ENCODE results near the gene ATP8A2. TPM values are rescaled to one million over a fixed set of nuclear protein-coding genes. Genes with fewer than 3 reads are reported as not detected.

The ATP8A2 gene
- polyA plus RNA-seq, 1 donor from 2014 or later, result 11.9 TPM

- H3F3A ChIP-seq (ENCODE audit: insufficient read depth, low read length, poor library complexity, severe bottlenecking), result no peaks in the 10 kb centered on the region
- H3K9me2 ChIP-seq (ENCODE audit: insufficient read depth, low read length), result no peaks in the 10 kb centered on the region
- TF ChIP-seq TAF1 (IDR thresholded peaks at IDR 0.05; ENCODE audit: low read depth) (no peak), EZH2 (IDR thresholded peaks at IDR 0.05; ENCODE audit: borderline replicate concordance, insufficient read depth, low read length, poor library complexity, severe bottlenecking) (no peak), MXI1 (conservative IDR thresholded peaks at IDR 0.05; ENCODE audit: poor library complexity, severe bottlenecking) (no peak), SMC3 (conservative IDR thresholded peaks at IDR 0.05; ENCODE audit: poor library complexity) (no peak), REST (IDR thresholded peaks at IDR 0.05; ENCODE audit: borderline replicate concordance) (no peak), CTCF (IDR thresholded peaks at IDR 0.05; ENCODE audit: poor library complexity, severe bottlenecking) (no peak), RAD21 (conservative IDR thresholded peaks at IDR 0.05) (no peak), POLR2AphosphoS5 (IDR thresholded peaks at IDR 0.05) (no peak), EP300 (conservative IDR thresholded peaks at IDR 0.05; ENCODE audit: poor library complexity, severe bottlenecking) (no peak)
- H3K27ac ChIP-seq (ENCODE audit: low read length), result no peak overlapping the region
- H3K9me3 ChIP-seq (ENCODE audit: low read length), result peaks cover 5% of the 10 kb centered on the region
- H2AFZ ChIP-seq (ENCODE audit: low read depth, low read length), result no peak overlapping the region
- no peaks in the 10 kb centered on the region for H3K36me3 ChIP-seq (ENCODE audit: insufficient read depth, low read length)
- no peaks in the 10 kb centered on the region for H4K20me1 ChIP-seq (ENCODE audit: insufficient read depth)
- H3K79me2 ChIP-seq (replicated peaks; ENCODE audit: insufficient read depth, low read length), result no peaks in the 10 kb centered on the region
- no peak overlapping the region for H3K4me3 ChIP-seq (ENCODE audit: low read length)
- H3K4me2 ChIP-seq (ENCODE audit: low read length), result no peak overlapping the region
- H3K9ac ChIP-seq (ENCODE audit: low read length), result no peak overlapping the region
- no peaks in the 10 kb centered on the region for H3K27me3 ChIP-seq (ENCODE audit: insufficient read depth, low read depth, low read length)
These were observed 611.1 kb downstream of the ATP8A2 start for GRCh38 chr13:25982907-25983306.

- Histone ChIP-seq H3K9me2 (ENCODE audit: insufficient read depth, low read length) (no peaks in the 10 kb centered on the region), H3K27ac (ENCODE audit: low read length) (no peak overlapping the region), H3K9ac (ENCODE audit: low read length) (no peak overlapping the region), H3K36me3 (ENCODE audit: insufficient read depth, low read length) (no peaks in the 10 kb centered on the region), H4K20me1 (ENCODE audit: insufficient read depth) (no peaks in the 10 kb centered on the region), H2AFZ (ENCODE audit: low read depth, low read length) (no peak overlapping the region), H3F3A (ENCODE audit: insufficient read depth, low read length, poor library complexity, severe bottlenecking) (no peaks in the 10 kb centered on the region), H3K4me2 (ENCODE audit: low read length) (no peak overlapping the region), H3K9me3 (ENCODE audit: low read length) (peaks cover 5% of the 10 kb centered on the region), H3K4me3 (ENCODE audit: low read length) (no peak overlapping the region), H3K27me3 (ENCODE audit: insufficient read depth, low read depth, low read length) (no peaks in the 10 kb centered on the region), H3K79me2 (replicated peaks; ENCODE audit: insufficient read depth, low read length) (no peaks in the 10 kb centered on the region)
- TF ChIP-seq REST (IDR thresholded peaks at IDR 0.05; ENCODE audit: borderline replicate concordance) (no peak), POLR2AphosphoS5 (IDR thresholded peaks at IDR 0.05) (no peak), MXI1 (conservative IDR thresholded peaks at IDR 0.05; ENCODE audit: poor library complexity, severe bottlenecking) (no peak), TAF1 (IDR thresholded peaks at IDR 0.05; ENCODE audit: low read depth) (no peak), RAD21 (conservative IDR thresholded peaks at IDR 0.05) (no peak), EP300 (conservative IDR thresholded peaks at IDR 0.05; ENCODE audit: poor library complexity, severe bottlenecking) (no peak), SMC3 (conservative IDR thresholded peaks at IDR 0.05; ENCODE audit: poor library complexity) (no peak), EZH2 (IDR thresholded peaks at IDR 0.05; ENCODE audit: borderline replicate concordance, insufficient read depth, low read length, poor library complexity, severe bottlenecking) (no peak), CTCF (IDR thresholded peaks at IDR 0.05; ENCODE audit: poor library complexity, severe bottlenecking) (no peak)
These were observed 616.2 kb downstream of the ATP8A2 start for GRCh38 chr13:25987987-25988386.
